Measurements from ENCODE around the gene KCNJ8.

- TF ChIP-seq POLR2A (IDR thresholded peaks at IDR 0.05; ENCODE audit: low read depth), result no peak
- TF ChIP-seq CTCF (IDR thresholded peaks at IDR 0.05), result no peak
- no peak for TF ChIP-seq POLR2AphosphoS5 (IDR thresholded peaks at IDR 0.05)
- TF ChIP-seq EP300 (IDR thresholded peaks at IDR 0.05), result no peak
These were observed 59.1 kb downstream of the KCNJ8 start for GRCh38 chr12:21715386-21715785.

All from esophagus muscularis mucosa (tissue), 4 donors.